MM.1S (cell line): Measurements from ENCODE around the gene SLIT3.

ENCODE experiments used
- EZH2 ChIP-seq: fragments of 300-600 bp; sonication (generic); optimal IDR thresholded peaks from 2 replicates; pipeline ENCODE3; 2017; ENCODE audit warnings: low read depth, mild to moderate bottlenecking, antibody characterized with exemption, low read length, mixed read lengths
- EZH2phosphoT487 ChIP-seq: fragments of 300-600 bp; sonication (generic); IDR thresholded peaks from 2 replicates; pipeline ENCODE4 v1.6.1; 2018; ENCODE audit warnings: antibody characterized with exemption, low read length
- TF ChIP-seq, protein P1 (sequence below): fragments of 300-600 bp; sonication (generic); IDR thresholded peaks from 2 replicates; pipeline ENCODE4 v1.5.1; 2016; ENCODE audit warnings: antibody characterized with exemption, low read length, mixed read lengths

DNA sequence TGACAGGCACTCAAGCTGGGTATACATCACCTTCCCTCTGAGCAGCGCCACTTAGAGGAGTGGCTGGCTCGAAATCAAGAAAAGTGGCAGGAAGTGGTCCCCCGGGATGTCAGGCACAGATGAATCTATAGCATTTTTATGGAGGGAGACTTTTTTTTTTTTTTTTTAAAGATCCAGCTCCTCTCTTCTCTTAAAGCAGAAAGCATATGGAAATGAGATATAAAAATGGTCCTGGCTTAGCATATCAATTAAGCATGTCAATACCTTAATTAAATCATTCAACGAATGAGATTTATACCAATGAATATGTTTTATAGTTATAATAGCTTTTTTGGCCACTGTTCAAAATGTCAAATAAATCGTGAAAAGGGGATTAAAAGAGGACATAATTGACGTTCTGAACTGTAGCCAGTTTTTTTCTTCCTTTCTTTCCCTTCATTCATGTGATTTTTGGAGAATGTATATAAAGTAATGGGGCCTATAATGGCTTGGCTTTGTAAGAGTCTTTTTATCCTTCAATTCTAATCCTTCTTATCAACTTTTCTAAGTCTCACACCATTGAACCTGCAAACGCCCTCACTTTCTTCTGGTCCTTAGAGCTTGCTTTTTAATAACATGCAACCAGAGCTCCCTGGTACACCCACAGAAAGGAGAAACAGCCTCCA, 402.6 kb downstream of the SLIT3 start:
- TF ChIP-seq, protein P1, sequence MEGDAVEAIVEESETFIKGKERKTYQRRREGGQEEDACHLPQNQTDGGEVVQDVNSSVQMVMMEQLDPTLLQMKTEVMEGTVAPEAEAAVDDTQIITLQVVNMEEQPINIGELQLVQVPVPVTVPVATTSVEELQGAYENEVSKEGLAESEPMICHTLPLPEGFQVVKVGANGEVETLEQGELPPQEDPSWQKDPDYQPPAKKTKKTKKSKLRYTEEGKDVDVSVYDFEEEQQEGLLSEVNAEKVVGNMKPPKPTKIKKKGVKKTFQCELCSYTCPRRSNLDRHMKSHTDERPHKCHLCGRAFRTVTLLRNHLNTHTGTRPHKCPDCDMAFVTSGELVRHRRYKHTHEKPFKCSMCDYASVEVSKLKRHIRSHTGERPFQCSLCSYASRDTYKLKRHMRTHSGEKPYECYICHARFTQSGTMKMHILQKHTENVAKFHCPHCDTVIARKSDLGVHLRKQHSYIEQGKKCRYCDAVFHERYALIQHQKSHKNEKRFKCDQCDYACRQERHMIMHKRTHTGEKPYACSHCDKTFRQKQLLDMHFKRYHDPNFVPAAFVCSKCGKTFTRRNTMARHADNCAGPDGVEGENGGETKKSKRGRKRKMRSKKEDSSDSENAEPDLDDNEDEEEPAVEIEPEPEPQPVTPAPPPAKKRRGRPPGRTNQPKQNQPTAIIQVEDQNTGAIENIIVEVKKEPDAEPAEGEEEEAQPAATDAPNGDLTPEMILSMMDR = no peak
- TF ChIP-seq EZH2 = no peak
- no peak for TF ChIP-seq EZH2phosphoT487
